GM10266 (cell line): ENCODE measurements around the gene CPA5.

Experiments used
- DNase-seq: peaks from one replicate; pipeline ENCODE4 v3.0.0; 2012; ENCODE audit errors: extremely low spot score
- CTCF ChIP-seq: IDR thresholded peaks from 2 replicates; pipeline ENCODE4 v1.5.1; 2012; ENCODE audit warnings: mild to moderate bottlenecking, low read depth; ENCODE audit not compliant: control insufficient read depth, insufficient read depth; ENCODE audit errors: missing control alignments

The CPA5 gene

GRCh38 chr7:130398526-130399090, 54.0 kb downstream of the CPA5 start:
- TF ChIP-seq CTCF, result no peak
- DNase-seq, result no peak

GRCh38 chr7:130400120-130400572, 55.5 kb downstream of the CPA5 start:
- no peak for DNase-seq
- no peak for TF ChIP-seq CTCF

DNA sequence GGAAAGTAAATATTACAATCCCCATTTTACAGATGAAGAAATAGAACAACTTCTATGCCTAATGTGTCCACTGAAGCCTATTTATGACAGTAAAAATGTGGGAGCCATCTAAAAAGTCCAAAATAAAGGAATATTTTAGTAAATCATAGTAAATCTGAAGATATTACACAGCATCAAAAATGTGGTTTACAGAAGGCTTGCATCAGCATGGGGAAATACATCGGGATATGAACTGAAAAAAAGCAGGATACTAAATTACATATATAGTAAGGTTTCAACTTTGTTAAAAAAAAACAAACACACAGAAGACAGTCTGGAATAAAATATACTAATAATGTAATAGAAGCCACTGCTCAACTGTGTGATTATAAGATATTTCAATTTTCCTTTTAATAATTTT, 56.5 kb downstream of the CPA5 start:
- TF ChIP-seq CTCF, result no peak
- no peak for DNase-seq

- DNase-seq, result no peak
- TF ChIP-seq CTCF, result no peak
Measured at GRCh38 chr7:130401578-130401977, 57.0 kb downstream of the CPA5 start.

- TF ChIP-seq CTCF, result no peak
- no peak for DNase-seq
Measured at GRCh38 chr7:130405003-130405402, 60.4 kb downstream of the CPA5 start.

DNA sequence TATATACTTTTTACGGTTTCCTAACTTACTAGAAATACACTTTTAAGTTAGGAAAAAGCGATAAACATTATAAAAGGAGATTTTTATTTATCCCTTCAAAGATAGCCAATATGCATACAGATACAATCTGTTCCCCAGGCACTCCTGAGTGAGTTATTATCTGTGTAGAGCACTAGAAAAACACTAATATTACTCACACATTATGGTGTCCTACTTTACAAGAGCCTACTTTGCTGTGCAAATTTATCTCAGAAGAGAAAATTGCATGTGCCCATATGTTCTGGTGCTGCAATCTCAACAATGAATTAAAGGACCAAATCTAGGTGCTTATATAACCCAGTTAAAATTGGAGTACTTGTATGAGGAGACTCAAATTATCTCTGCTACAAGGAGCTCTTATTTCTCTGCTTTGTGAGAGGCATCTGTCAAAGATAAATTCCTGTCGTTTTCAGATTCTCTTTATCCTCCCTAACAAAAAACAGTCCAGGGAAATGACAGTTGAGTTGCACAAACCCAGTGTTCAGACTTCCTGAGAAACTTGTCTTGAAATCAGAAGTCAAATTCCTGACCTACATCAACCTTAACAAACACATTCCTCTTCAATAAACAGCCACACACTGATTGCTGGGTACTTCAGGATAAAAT, 64.6 kb downstream of the CPA5 start:
- TF ChIP-seq CTCF, result no peak
- no peak for DNase-seq

DNA sequence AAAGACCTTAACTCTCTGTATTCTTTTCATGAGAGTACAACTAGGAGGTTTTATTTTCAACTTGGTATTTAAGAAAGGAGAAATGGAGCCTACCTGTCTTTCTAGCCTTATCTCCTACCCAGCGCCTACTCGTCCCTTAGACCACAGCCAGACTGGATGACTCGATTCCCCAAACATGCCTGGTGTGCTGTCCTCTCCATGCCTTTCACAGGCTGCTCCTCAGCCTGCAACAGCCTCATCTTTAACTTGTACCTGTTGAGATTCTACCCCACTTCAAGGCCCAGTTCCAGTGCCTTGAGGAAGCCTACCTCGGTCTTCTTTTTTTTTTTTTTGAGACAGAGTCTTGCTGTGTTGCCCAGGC, 65.1 kb downstream of the CPA5 start:
- DNase-seq, result no peak
- no peak for TF ChIP-seq CTCF
